Measurements from ENCODE around the gene AMDHD2. TPM values are rescaled to one million over a fixed set of nuclear protein-coding genes. Genes with fewer than 3 reads are reported as not detected.

Gene AMDHD2
- total RNA-seq, 2 donors from 2014 or later, result 189 to 206 TPM

- H3K36me3 Mint-ChIP-seq (ENCODE audit: low read depth), result peaks cover 2% of the 10 kb centered on the region
- H3K27me3 Mint-ChIP-seq, result no peaks in the 10 kb centered on the region
- ATAC-seq (no peak), DNase-seq (no peak)
- H3K4me3 Mint-ChIP-seq, result no peak overlapping the region
- H3K9me3 ChIP-seq (ENCODE audit: control insufficient read depth, low read length, poor library complexity, severe bottlenecking), result no peaks in the 10 kb centered on the region
- no peaks in the 10 kb centered on the region for H3K4me1 Mint-ChIP-seq
- H3K27ac Mint-ChIP-seq, result no peak overlapping the region
These were observed 20.7 kb upstream of the AMDHD2 start for GRCh38 chr16:2499454-2499853.

- DNase-seq (no peak), ATAC-seq (no peak)
- Mint-ChIP-seq H3K4me3 (no peak overlapping the region), H3K27me3 (no peaks in the 10 kb centered on the region), H3K4me1 (no peaks in the 10 kb centered on the region), H3K27ac (no peak overlapping the region), H3K36me3 (ENCODE audit: low read depth) (peaks cover 2% of the 10 kb centered on the region)
- no peaks in the 10 kb centered on the region for H3K9me3 ChIP-seq (ENCODE audit: control insufficient read depth, low read length, poor library complexity, severe bottlenecking)
These were observed 20.2 kb upstream of the AMDHD2 start for GRCh38 chr16:2499890-2500429.

GRCh38 chr16:2500430-2500917, 19.7 kb upstream of the AMDHD2 start:
- Mint-ChIP-seq H3K27me3 (no peaks in the 10 kb centered on the region), H3K4me1 (peaks cover 3% of the 10 kb centered on the region), H3K27ac (no peak overlapping the region), H3K4me3 (no peak overlapping the region), H3K36me3 (ENCODE audit: low read depth) (peaks cover 2% of the 10 kb centered on the region)
- H3K9me3 ChIP-seq (ENCODE audit: control insufficient read depth, low read length, poor library complexity, severe bottlenecking), result no peaks in the 10 kb centered on the region
- DNase-seq (no peak), ATAC-seq (no peak)

- H3K9me3 ChIP-seq (ENCODE audit: control insufficient read depth, low read length, poor library complexity, severe bottlenecking), result no peaks in the 10 kb centered on the region
- peaks cover 2% of the 10 kb centered on the region for H3K36me3 Mint-ChIP-seq (ENCODE audit: low read depth)
- H3K27me3 Mint-ChIP-seq, result no peaks in the 10 kb centered on the region
- H3K27ac Mint-ChIP-seq, result peak overlapping the region; percentile 39
- H3K4me3 Mint-ChIP-seq, result no peak overlapping the region
- ATAC-seq, result peak; percentile 97
- peak; percentile 69 to 73 (median 70) for DNase-seq
- H3K4me1 Mint-ChIP-seq, result peaks cover 3% of the 10 kb centered on the region
These were observed 19.0 kb upstream of the AMDHD2 start for GRCh38 chr16:2500918-2501750.

GRCh38 chr16:2501946-2502895, 17.9 kb upstream of the AMDHD2 start:
- no peaks in the 10 kb centered on the region for H3K9me3 ChIP-seq (ENCODE audit: control insufficient read depth, low read length, poor library complexity, severe bottlenecking)
- Mint-ChIP-seq H3K4me3 (no peak overlapping the region), H3K27me3 (no peaks in the 10 kb centered on the region), H3K27ac (peak overlapping the region; percentile 39), H3K4me1 (peaks cover 3% of the 10 kb centered on the region), H3K36me3 (ENCODE audit: low read depth) (peaks cover 2% of the 10 kb centered on the region)
- no peak for ATAC-seq
- DNase-seq, result no peak

- H3K9me3 ChIP-seq (ENCODE audit: control insufficient read depth, low read length, poor library complexity, severe bottlenecking), result no peaks in the 10 kb centered on the region
- H3K4me3 Mint-ChIP-seq, result no peak overlapping the region
- DNase-seq (no peak), ATAC-seq (no peak)
- no peaks in the 10 kb centered on the region for H3K27me3 Mint-ChIP-seq
- H3K36me3 Mint-ChIP-seq (ENCODE audit: low read depth), result no peaks in the 10 kb centered on the region
- no peak overlapping the region for H3K27ac Mint-ChIP-seq
- H3K4me1 Mint-ChIP-seq, result peaks cover 6% of the 10 kb centered on the region
These were observed 14.5 kb upstream of the AMDHD2 start for GRCh38 chr16:2505695-2506094.

GRCh38 chr16:2507052-2507659, 13.0 kb upstream of the AMDHD2 start:
- peak; percentile 66 for ATAC-seq
- no peaks in the 10 kb centered on the region for H3K36me3 Mint-ChIP-seq (ENCODE audit: low read depth)
- no peaks in the 10 kb centered on the region for H3K9me3 ChIP-seq (ENCODE audit: control insufficient read depth, low read length, poor library complexity, severe bottlenecking)
- DNase-seq, result no peak
- H3K27me3 Mint-ChIP-seq, result no peaks in the 10 kb centered on the region
- peak overlapping the region; percentile 57 for H3K4me3 Mint-ChIP-seq
- H3K27ac Mint-ChIP-seq, result no peak overlapping the region
- H3K4me1 Mint-ChIP-seq, result peaks cover 10% of the 10 kb centered on the region

- Mint-ChIP-seq H3K27ac (peak overlapping the region; percentile 89), H3K36me3 (ENCODE audit: low read depth) (no peaks in the 10 kb centered on the region), H3K4me1 (peaks cover 16% of the 10 kb centered on the region), H3K4me3 (no peak overlapping the region), H3K27me3 (no peaks in the 10 kb centered on the region)
- H3K9me3 ChIP-seq (ENCODE audit: control insufficient read depth, low read length, poor library complexity, severe bottlenecking), result no peaks in the 10 kb centered on the region
- no peak for DNase-seq
- ATAC-seq, result peak; percentile 28
These were observed 12.5 kb upstream of the AMDHD2 start for GRCh38 chr16:2507665-2508064.

GRCh38 chr16:2508722-2509400, 11.3 kb upstream of the AMDHD2 start:
- Mint-ChIP-seq H3K4me1 (peaks cover 20% of the 10 kb centered on the region), H3K27ac (peak overlapping the region; percentile 89), H3K27me3 (no peaks in the 10 kb centered on the region), H3K4me3 (no peak overlapping the region), H3K36me3 (ENCODE audit: low read depth) (no peaks in the 10 kb centered on the region)
- no peaks in the 10 kb centered on the region for H3K9me3 ChIP-seq (ENCODE audit: control insufficient read depth, low read length, poor library complexity, severe bottlenecking)
- ATAC-seq, result no peak
- DNase-seq, result no peak

- ATAC-seq (no peak), DNase-seq (no peak)
- H3K36me3 Mint-ChIP-seq (ENCODE audit: low read depth), result no peaks in the 10 kb centered on the region
- no peaks in the 10 kb centered on the region for H3K9me3 ChIP-seq (ENCODE audit: control insufficient read depth, low read length, poor library complexity, severe bottlenecking)
- H3K27me3 Mint-ChIP-seq, result no peaks in the 10 kb centered on the region
- no peak overlapping the region for H3K4me3 Mint-ChIP-seq
- H3K27ac Mint-ChIP-seq, result peak overlapping the region; percentile 95
- H3K4me1 Mint-ChIP-seq, result peaks cover 33% of the 10 kb centered on the region
These were observed 8.9 kb upstream of the AMDHD2 start for GRCh38 chr16:2511128-2511800.

- no peak for ATAC-seq
- no peak for DNase-seq
These were observed 8.0 kb upstream of the AMDHD2 start for GRCh38 chr16:2511996-2512734.

More at GRCh38 chr16:2511996-2512734, 8.0 kb upstream of the AMDHD2 start:
- no peaks in the 10 kb centered on the region for H3K27me3 Mint-ChIP-seq
- peaks cover 42% of the 10 kb centered on the region for H3K4me1 Mint-ChIP-seq
- H3K4me3 Mint-ChIP-seq, result peak overlapping the region; percentile 93
- H3K36me3 Mint-ChIP-seq (ENCODE audit: low read depth), result peaks cover 4% of the 10 kb centered on the region
- peak overlapping the region; percentile 95 for H3K27ac Mint-ChIP-seq
- no peaks in the 10 kb centered on the region for H3K9me3 ChIP-seq (ENCODE audit: control insufficient read depth, low read length, poor library complexity, severe bottlenecking)
